ENCODE measurements around the gene IFNL1.
"Not testable (repeated sequence)": the region's sequence is repeated elsewhere in the genome, so short reads cannot be mapped to it uniquely, and the experiment has no call there.

Gene IFNL1

DNA sequence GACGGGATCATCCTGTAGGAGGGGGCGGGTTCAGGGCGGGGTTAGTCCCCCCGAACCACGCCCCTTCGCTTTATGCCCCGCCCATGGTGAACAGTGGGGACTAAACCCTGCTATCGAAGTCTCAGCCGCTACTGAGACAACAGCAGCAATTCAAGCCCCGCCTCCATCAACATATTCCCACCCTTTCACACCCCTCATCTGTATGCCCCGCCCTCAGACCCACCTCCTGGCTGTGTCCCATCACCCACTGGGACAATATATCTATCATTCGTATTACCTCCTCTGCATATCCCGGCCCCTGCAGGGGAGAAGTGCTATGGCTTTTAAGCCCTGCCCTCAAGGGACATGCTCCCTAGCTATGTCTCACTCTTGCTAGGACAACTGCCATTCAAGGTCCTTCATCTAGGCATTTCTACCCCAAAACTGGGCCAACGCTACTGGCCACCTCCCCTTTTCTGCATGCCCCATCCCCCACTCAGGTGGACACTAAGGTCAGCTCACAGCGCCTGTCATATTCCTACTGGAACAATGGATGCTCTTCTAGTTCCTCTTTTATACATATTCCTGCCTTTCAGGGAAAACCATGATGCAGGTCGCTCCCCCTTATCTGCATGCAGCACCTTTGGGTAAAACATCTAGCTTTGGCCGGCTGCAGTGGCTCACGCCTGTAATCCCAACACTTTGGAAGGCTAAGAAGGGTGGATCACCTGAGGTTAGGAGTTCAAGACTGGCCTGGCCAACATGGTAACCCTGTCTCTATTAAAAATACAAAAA is 12.5 kb downstream of the IFNL1 start:
- no peak for DNase-seq

GRCh38 chr19:39309305-39309670 is 13.1 kb downstream of the IFNL1 start:
- not testable (repeated sequence) for DNase-seq

DNA sequence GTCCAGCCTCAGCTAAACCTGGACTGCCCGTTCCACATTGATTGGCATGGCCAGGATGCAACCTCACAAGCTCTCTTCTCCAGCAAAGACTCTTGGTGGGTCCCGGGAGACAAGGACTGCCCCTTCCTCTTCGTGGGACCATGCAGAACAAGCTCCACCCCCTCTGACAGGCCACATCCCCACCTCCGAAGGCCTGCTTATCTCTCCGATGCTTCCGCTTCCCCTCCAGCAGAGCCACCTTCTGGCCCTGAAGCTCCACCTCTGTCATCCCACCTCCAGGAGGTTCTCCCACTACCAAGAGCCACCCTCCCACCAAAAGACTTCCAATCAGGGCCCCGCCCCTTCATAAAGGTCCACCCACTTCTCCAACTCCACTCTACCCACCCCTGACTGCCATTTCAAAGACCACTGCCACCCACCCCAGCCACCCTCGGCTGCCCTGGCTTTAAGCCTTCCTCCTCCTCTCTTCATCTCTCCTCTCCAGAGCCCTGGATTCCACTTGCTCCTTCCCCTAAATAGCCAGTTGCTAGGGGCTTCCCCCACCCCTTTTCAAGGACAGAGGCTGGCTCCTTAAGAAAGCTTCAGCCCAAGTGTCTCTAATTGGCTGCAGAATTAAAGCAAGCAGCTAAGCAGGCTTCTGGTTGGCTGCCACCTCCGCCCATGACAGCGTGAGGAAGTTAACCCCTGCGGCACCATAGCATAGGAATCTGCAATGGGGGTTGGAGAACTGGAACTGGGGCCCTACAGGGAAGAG is 14.5 kb downstream of the IFNL1 start:
- peak in 50 of 58 donors; percentile 5 to 90 (median 48) for DNase-seq

GRCh38 chr19:39314016-39314728 is 18.0 kb downstream of the IFNL1 start:
- no peak for DNase-seq

GRCh38 chr19:39315933-39316332 is 19.7 kb downstream of the IFNL1 start:
- no peak for DNase-seq

GRCh38 chr19:39316627-39317321 is 20.6 kb downstream of the IFNL1 start:
- DNase-seq, result no peak

DNA sequence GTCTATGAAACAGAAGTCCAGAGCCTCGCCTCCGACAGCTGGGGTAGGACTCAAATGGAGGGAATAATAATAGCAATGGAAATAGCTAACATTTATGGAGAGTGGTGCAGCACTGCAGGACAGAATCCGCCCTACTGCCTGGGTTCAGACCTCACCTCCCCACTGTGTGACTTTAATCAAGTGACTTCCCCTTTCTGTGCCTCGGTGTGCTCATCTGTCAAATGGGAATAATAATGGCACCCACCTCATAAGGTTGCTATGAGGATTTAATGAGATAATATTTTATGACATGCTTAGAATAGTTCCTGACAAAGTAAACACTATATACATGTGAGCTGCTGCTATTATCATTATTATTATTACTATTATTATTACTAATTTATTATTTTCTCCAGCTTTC is 21.3 kb downstream of the IFNL1 start:
- DNase-seq, result no peak

GRCh38 chr19:39318071-39318470 is 21.9 kb downstream of the IFNL1 start:
- no peak for DNase-seq

DNA sequence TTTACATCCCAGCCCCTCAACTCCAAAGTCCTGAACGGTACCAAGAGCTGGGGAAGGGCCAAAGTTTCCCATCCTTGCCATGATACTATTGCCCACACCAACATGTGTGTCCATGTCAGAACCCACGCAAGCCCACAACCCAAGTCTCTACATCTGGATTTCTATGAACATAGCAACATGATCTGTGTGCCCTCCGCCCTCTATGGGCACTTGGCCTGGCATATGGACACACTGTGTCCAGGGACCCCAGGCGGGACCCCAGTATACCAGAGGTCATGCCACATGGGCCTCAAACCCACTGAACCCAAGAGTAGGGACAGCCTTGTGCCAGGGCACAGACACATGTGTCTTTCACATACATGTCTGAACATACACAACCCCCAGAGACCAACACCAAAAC is 22.5 kb downstream of the IFNL1 start:
- DNase-seq, result no peak

- no peak for DNase-seq
Observed at GRCh38 chr19:39319098-39319891, 23.1 kb downstream of the IFNL1 start.

GRCh38 chr19:39319892-39320248 is 23.7 kb downstream of the IFNL1 start:
- peak in 1 of 58 donors; percentile 35 for DNase-seq

- no peak for DNase-seq
Observed at GRCh38 chr19:39321117-39321831, 25.1 kb downstream of the IFNL1 start.

- DNase-seq, result no peak
Observed at GRCh38 chr19:39321832-39322176, 25.6 kb downstream of the IFNL1 start.

GRCh38 chr19:39324242-39324842 is 28.1 kb downstream of the IFNL1 start:
- no peak for DNase-seq

DNA sequence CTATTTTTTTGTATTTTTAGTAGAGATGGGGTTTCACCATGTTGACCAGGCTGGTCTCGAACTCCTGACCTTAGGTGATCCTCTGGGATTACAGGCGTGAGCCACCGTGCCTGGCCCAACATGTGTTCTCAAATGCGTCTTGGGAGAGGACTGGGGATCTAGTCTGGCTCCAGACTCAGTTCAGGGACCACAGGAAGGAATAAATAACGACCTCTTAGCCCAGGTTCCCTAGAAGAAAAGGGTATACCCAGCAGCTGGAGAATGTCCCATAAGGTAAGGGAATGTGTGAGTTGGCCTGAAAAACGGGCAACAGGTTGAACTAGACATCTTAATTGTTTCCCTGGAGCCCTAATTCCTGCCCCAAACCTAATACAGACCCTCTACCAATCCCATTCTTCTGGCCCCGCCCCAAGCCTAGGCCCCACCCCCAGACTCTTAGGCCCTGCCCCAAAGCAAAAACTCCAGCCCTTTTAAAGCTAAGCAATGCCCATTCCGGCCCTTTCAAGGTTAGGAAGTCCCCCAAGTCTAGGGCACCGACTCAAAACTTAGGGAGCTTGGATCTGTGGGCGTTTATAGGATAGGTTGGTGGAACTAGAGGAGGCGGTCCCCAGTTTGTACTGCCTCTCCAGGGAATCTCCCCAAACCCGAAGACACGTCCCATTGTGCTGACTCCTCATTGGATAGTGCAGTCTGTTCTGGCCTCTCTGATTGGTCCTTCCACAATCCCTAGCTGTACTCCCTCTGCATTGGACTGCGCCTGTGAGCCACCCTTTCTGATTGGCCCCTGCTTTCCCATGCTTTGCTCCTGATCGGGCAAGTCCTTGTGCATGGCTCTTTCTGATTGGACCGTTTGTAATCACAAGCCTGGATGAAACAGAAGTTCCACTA is 29.8 kb downstream of the IFNL1 start:
- DNase-seq, result peak in 1 of 58 donors; percentile 24

GRCh38 chr19:39327363-39328045 is 31.3 kb downstream of the IFNL1 start:
- no peak for DNase-seq

- peak in 55 of 58 donors; percentile 5 to 93 (median 69) for DNase-seq
Observed at GRCh38 chr19:39328046-39328705, 32.0 kb downstream of the IFNL1 start.
